NB4 (cell line): Measurements from ENCODE around the gene TSPAN4.

Experiments
- DNase-seq: peaks from one replicate; pipeline ENCODE4 v3.0.0; 2010; ENCODE audit warnings: low read depth
- H3K4me3 ChIP-seq: one replicate; pipeline ENCODE4 v1.5.1; 2011; ENCODE audit warnings: mild to moderate bottlenecking, low read depth, low read length, moderate library complexity
- MAX ChIP-seq: IDR thresholded peaks from 2 replicates; pipeline ENCODE4 v1.6.1; 2011; ENCODE audit warnings: low read depth, low read length
- MYC ChIP-seq: IDR thresholded peaks from 2 replicates; pipeline ENCODE4 v1.6.1; 2011; ENCODE audit warnings: low read depth, low read length
- POLR2A ChIP-seq: IDR thresholded peaks from 2 replicates; pipeline ENCODE4 v1.6.1; 2011; ENCODE audit warnings: mild to moderate bottlenecking; ENCODE audit not compliant: insufficient read length; ENCODE audit errors: extremely low read depth
- TF ChIP-seq, protein P1 (sequence below): IDR thresholded peaks from one replicate; pipeline ENCODE4 v1.5.1; 2012; ENCODE audit warnings: low read depth, low read length

TSPAN4 gene

DNA sequence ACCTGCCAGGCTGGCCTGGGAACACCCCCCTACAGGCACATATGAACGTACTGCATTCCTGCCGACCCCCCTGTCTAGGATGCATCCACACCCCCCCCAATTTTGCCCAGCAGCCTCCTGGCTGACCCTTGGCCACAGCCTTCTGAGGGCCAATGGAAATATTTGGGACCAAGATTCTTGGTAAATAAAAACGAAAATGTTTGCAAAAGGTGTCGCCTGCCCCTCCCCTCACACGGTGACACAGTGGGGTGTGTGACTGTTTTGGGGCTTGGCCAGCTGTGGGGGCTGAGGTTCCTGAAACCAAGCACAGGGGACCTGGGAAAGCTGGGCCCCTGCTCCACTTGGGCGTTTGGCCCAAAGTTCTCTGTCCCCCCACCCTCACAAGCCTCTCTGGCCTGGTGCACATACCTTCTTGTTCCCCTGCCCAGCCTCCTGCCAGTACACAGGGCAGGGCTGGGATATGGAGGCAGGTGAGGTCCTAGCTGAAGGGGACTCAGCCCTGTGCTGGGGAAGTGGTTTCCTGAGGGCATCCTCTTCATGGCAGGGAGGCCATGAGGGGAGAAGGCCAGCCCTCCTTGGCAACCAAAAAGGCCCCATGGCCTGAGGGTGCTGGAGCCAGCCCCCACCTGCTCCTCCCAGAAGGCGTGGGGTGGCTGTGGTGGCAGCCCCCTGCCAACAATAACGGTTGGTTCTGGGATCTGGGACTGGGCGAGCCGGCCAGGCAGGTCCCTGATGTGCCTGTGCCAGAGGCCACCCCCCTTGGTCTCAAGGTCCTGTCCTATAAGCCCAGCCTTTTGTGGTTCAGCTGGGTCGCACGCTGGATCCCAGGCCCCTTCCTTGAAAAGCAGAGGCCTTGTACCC is 17.1 kb upstream of the TSPAN4 start:
- DNase-seq = no peak
- TF ChIP-seq, protein P1, sequence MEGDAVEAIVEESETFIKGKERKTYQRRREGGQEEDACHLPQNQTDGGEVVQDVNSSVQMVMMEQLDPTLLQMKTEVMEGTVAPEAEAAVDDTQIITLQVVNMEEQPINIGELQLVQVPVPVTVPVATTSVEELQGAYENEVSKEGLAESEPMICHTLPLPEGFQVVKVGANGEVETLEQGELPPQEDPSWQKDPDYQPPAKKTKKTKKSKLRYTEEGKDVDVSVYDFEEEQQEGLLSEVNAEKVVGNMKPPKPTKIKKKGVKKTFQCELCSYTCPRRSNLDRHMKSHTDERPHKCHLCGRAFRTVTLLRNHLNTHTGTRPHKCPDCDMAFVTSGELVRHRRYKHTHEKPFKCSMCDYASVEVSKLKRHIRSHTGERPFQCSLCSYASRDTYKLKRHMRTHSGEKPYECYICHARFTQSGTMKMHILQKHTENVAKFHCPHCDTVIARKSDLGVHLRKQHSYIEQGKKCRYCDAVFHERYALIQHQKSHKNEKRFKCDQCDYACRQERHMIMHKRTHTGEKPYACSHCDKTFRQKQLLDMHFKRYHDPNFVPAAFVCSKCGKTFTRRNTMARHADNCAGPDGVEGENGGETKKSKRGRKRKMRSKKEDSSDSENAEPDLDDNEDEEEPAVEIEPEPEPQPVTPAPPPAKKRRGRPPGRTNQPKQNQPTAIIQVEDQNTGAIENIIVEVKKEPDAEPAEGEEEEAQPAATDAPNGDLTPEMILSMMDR = no peak
- TF ChIP-seq MYC = no peak
- TF ChIP-seq MAX = no peak
- TF ChIP-seq POLR2A = peak; percentile 15
- no peak overlapping the region for H3K4me3 ChIP-seq

- no peak for TF ChIP-seq MAX
- TF ChIP-seq, protein P1 = no peak
- no peak for TF ChIP-seq MYC
- DNase-seq = no peak
- no peak overlapping the region for H3K4me3 ChIP-seq
Measured at GRCh38 chr11:826227-826621, 16.4 kb upstream of the TSPAN4 start.

GRCh38 chr11:826836-827145 is 15.9 kb upstream of the TSPAN4 start:
- TF ChIP-seq POLR2A (no peak), MYC (no peak), MAX (no peak)
- TF ChIP-seq, protein P1 = no peak
- peak overlapping the region; percentile 44 for H3K4me3 ChIP-seq
- peak; percentile 81 for DNase-seq

DNA sequence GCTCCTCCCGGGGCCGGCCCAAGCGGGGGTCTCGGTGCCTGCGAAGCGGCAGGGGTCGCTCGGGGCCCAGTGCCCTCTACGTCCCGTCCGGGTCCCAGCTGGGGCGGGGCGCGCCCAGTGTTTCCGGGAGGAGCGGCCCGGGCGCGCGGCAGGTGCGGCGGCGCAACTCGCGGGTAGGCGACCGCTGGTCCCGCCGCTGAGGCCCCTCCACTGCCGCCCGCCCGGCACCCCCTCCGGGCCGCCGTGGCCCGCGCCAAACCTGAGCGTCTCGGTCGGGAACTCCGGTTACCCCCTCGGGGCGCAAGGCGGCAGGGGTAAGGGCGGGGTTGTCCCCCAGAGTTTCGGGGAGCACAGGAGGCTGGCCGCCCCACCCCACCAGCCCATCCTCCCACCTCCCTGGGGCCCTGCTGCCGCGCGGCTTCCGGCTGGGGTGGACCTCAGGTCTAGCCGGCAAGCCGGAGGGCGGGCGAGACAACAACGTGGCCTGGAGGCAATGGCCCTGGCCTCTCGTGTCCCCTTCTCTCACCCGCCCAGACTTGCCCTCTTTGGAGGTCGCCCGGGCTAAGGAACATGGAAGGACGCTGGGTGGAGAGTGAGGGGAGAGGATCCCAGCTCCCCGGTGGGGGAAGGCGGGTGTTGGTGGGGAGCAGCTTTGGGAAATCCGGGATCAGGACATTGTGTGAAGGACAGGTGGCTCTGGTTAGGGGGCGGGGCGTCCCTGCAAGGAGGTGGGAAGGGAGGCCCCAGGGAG is 15.3 kb upstream of the TSPAN4 start:
- TF ChIP-seq, protein P1 = no peak
- TF ChIP-seq POLR2A = peak; percentile 30
- peak; percentile 79 for TF ChIP-seq MYC
- peak; percentile 73 for TF ChIP-seq MAX
- H3K4me3 ChIP-seq = peak overlapping the region; percentile 63
- DNase-seq = peak; percentile 85

DNA sequence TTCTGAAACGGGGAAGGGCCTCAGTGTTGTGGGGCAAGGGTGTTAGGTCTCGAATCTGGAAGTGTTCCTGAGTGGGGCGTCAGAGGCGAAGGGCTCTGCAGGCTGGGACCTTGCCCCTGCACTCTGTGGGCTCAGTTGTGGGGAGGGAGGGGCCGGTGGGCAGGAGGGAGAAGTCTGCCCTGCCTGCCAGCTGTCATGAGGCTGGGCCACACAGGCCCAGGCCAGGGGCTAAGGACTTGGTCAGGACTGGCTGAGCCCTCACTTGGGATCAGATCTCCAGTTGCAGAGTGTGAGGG is 14.8 kb upstream of the TSPAN4 start, which contains the start of gene CRACR2B:
CRACR2B (plus strand) TSS at position 23 of the 296 bp plus-strand sequence. CDS start 689 bp downstream, outside the sequence.
- H3K4me3 ChIP-seq = peak within 1 kb of the TSS; percentile 63

More for the DNA sequence above, 14.8 kb upstream of the TSPAN4 start, which contains the start of gene CRACR2B:
- DNase-seq = peak; percentile 79
- TF ChIP-seq, protein P1 = no peak
- TF ChIP-seq MAX (no peak), MYC (no peak), POLR2A (no peak)
